Prostate gland (tissue), 2 donors: Measurements from ENCODE around the gene FABP6. TPM values are rescaled to one million over a fixed set of nuclear protein-coding genes. Genes with fewer than 3 reads are reported as not detected.

Experiments used
- DNase-seq: peaks from one replicate; pipeline ENCODE4 v3.0.0-alpha.2; 2019; ENCODE audit warnings: low spot score
- H3K27ac ChIP-seq, 2 donors: fragments of 200-600 bp; sonication (generic); 2 replicates each; pipeline ENCODE4 v1.5.1; 2017 to 2019
- H3K27me3 ChIP-seq: fragments of 200-600 bp; sonication (generic); replicated peaks from 2 replicates; pipeline ENCODE4 v1.5.1; 2019; ENCODE audit not compliant: insufficient read depth
- H3K36me3 ChIP-seq, 2 donors: fragments of 200-600 bp; sonication (generic); 1 replicate in 1 of 2; 2 replicates in 1 of 2; pipeline versions ENCODE4 v1.5.1 to v1.8.1; 2017 to 2019
- H3K4me1 ChIP-seq: fragments of 200-600 bp; sonication (generic); replicated peaks from 2 replicates; pipeline ENCODE4 v1.5.1; 2019
- H3K4me3 ChIP-seq, 2 donors: fragments of 200-600 bp; sonication (generic); 2 replicates each; pipeline ENCODE4 v1.5.1; 2017 to 2019
- H3K9me3 ChIP-seq: fragments of 200-600 bp; sonication (generic); 2 replicates; pipeline ENCODE4 v1.5.1; 2017
- POLR2A ChIP-seq: fragments of 450-650 bp; IDR thresholded peaks from one replicate; pipeline ENCODE4 v1.6.1; 2016; ENCODE audit warnings: antibody characterized with exemption, mild to moderate bottlenecking
- POLR2AphosphoS5 ChIP-seq: sonication (generic); formaldehyde crosslinking; IDR thresholded peaks from one replicate; pipeline ENCODE4 v1.6.1; 2017; ENCODE audit warnings: antibody characterized with exemption
- WGBS: methylation state at CpG from one replicate; pipeline ENCODE4 v1.1.5; 2018; 5-methylcytosine and 5-hydroxymethylcytosine counted together
- intact Hi-C: fragments of 100-400 bp; cut with DNase I; formaldehyde crosslinking; loops from one replicate; pipeline ENCODE4 v1.14.2; 2022
- total RNA-seq, 2 donors: library from RNA; depleted of rRNA; stranded (reverse); fragments of >200 nt; gene quantifications; one replicate each; pipeline ENCODE4 v1.1.0, GENCODE V29; 2016
- TF ChIP-seq, protein P1 (sequence below), 4 experiments: fragments of 200-600 bp in 2 of 4; fragments of 450-650 bp in 2 of 4; sonication (generic) in 2 of 4; IDR thresholded peaks; 1 replicate in 3 of 4; 2 replicates in 1 of 4; pipeline ENCODE4 v1.5.1; 2016 to 2019; ENCODE audit warnings: antibody characterized with exemption in 4 of 4, mild to moderate bottlenecking in 2 of 4, moderate library complexity in 2 of 4

The FABP6 gene
- total RNA-seq, 2 donors from 2014 or later = 2.8 TPM; not detected in 1

DNA sequence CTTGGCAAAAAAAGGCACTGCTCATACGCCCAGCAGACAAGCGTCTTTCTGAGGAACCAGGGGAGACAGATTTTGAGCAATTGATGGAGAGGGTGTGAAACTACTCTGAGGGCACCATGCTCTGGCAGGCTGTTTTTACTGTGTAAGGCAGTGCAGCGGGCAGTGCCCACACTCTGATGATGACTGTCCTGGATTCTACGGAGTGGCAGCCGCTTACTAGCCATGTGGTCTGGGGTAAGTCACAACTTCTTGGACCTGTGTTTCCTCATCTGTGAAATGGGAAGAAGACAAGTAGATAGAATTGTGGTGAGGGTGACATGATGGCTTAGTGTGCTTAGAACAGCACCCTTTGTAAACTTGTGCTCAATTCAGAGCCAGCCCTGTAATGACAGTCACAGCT lies 38.8 kb downstream of the FABP6 start:
- 97% methylated on average over 5 of the region's 5 CpGs for WGBS
- DNase-seq = no peak
- no peak overlapping the region for H3K4me3 ChIP-seq
- no peaks in the 10 kb centered on the region for H3K9me3 ChIP-seq
- no peaks in the 10 kb centered on the region for H3K27me3 ChIP-seq
- intact Hi-C loops = no loop called here
- H3K27ac ChIP-seq = no peak overlapping the region
- no peaks in the 10 kb centered on the region for H3K4me1 ChIP-seq
- TF ChIP-seq POLR2AphosphoS5 (no peak), POLR2A (no peak)
- TF ChIP-seq, protein P1, sequence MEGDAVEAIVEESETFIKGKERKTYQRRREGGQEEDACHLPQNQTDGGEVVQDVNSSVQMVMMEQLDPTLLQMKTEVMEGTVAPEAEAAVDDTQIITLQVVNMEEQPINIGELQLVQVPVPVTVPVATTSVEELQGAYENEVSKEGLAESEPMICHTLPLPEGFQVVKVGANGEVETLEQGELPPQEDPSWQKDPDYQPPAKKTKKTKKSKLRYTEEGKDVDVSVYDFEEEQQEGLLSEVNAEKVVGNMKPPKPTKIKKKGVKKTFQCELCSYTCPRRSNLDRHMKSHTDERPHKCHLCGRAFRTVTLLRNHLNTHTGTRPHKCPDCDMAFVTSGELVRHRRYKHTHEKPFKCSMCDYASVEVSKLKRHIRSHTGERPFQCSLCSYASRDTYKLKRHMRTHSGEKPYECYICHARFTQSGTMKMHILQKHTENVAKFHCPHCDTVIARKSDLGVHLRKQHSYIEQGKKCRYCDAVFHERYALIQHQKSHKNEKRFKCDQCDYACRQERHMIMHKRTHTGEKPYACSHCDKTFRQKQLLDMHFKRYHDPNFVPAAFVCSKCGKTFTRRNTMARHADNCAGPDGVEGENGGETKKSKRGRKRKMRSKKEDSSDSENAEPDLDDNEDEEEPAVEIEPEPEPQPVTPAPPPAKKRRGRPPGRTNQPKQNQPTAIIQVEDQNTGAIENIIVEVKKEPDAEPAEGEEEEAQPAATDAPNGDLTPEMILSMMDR (IDR thresholded peaks at IDR 0.05) = no peak
- no peaks in the 10 kb centered on the region for H3K36me3 ChIP-seq

DNA sequence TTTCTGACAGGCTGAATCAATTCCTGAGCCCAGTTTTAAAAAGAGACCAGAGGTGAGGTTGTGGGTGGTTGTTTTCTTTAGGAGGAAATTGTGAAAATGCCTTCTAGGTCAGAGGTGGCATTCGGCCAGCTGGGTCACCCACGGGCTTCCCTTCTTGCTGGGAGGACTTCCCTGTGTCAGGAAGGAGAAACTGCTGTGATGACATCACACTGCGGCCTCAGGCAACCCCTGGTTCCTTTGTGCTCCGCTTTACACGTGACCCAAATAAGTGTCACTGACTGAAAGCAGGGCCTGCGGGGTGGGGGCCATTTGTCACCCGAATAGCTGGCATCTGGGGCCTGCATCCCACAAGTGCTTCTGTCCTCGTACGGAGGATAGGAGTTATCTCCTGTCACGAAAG lies 39.7 kb downstream of the FABP6 start:
- intact Hi-C loops = no loop called here
- WGBS = 54% methylated on average over 10 of the region's 10 CpGs
- TF ChIP-seq, protein P1 (IDR thresholded peaks at IDR 0.05) = no peak
- peak; percentile 15 for TF ChIP-seq POLR2AphosphoS5
- Histone ChIP-seq H3K4me1 (no peaks in the 10 kb centered on the region), H3K36me3 (no peaks in the 10 kb centered on the region), H3K27me3 (no peaks in the 10 kb centered on the region), H3K9me3 (no peaks in the 10 kb centered on the region), H3K27ac (no peak overlapping the region), H3K4me3 (no peak overlapping the region)
- DNase-seq = peak; percentile 52

DNA sequence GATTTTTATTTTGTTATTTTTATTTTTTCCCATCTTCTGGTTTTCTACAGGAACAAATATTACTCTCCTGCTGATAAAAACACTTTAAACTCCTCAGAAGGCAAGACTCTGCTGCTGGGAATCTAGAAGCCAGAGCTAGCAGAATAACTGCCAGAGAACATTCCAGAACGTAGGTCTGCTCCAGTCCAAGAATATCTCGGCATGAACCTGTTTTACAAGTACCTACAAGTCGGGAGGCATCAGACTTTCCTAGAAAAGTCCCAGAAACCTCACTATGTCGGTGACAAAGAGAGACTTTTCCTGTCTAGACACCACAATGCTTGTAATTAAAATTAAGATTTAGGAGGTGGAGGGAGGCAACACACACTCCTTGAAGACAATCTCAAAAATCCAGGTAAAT lies 41.4 kb downstream of the FABP6 start:
- Histone ChIP-seq H3K4me1 (no peaks in the 10 kb centered on the region), H3K9me3 (no peaks in the 10 kb centered on the region), H3K36me3 (no peaks in the 10 kb centered on the region), H3K4me3 (no peak overlapping the region), H3K27me3 (no peaks in the 10 kb centered on the region), H3K27ac (peak overlapping the region; percentile 50 to 59)
- peak; percentile 67 for DNase-seq
- WGBS = 31% methylated on average over 4 of the region's 4 CpGs
- TF ChIP-seq, protein P1 (IDR thresholded peaks at IDR 0.05) = no peak
- TF ChIP-seq POLR2AphosphoS5 = peak; percentile 73
- intact Hi-C loops = no loop called here

- Histone ChIP-seq H3K9me3 (no peaks in the 10 kb centered on the region), H3K27me3 (no peaks in the 10 kb centered on the region), H3K27ac (peak overlapping the region; percentile 50 to 59), H3K4me3 (no peak overlapping the region), H3K36me3 (no peaks in the 10 kb centered on the region), H3K4me1 (no peaks in the 10 kb centered on the region)
- intact Hi-C loops = no loop called here
- 33% methylated on average over 8 of the region's 8 CpGs for WGBS
- TF ChIP-seq, protein P1 (IDR thresholded peaks at IDR 0.05) = no peak
- no peak for TF ChIP-seq POLR2A
- peak; percentile 23 for TF ChIP-seq POLR2AphosphoS5
- DNase-seq = peak; percentile 53
Observed at GRCh38 chr5:160271396-160271795, 42.1 kb downstream of the FABP6 start.

DNA sequence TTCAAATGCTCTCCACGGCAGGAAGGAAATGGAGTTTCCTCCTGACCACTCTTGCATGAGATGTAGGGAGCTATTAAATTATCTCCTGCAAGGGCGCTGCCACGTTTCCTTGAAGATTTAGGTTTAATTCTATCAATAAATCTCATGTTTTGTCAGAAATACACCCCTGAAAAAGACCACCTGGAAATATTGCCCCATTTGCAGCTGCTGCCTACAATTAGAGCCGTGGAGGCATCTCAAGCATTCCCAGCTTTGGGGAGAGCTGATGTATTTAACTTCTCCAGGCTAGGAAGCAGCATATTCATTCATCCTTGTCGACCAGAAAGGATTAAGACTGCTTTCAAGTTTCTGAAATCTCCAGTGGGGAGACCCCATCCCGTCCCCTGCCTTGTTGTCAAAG lies 42.5 kb downstream of the FABP6 start:
- 54% methylated on average over 6 of the region's 6 CpGs for WGBS
- Histone ChIP-seq H3K36me3 (no peaks in the 10 kb centered on the region), H3K9me3 (no peaks in the 10 kb centered on the region), H3K4me3 (no peak overlapping the region), H3K4me1 (no peaks in the 10 kb centered on the region), H3K27ac (no peak overlapping the region), H3K27me3 (no peaks in the 10 kb centered on the region)
- intact Hi-C loops = no loop called here
- DNase-seq = no peak
- TF ChIP-seq POLR2AphosphoS5 = no peak
- TF ChIP-seq, protein P1 (IDR thresholded peaks at IDR 0.05) = no peak
- no peak for TF ChIP-seq POLR2A
